Osteoblast (primary cell): ENCODE measurements around the gene CLN5. TPM values are rescaled to one million over a fixed set of nuclear protein-coding genes. Genes with fewer than 3 reads are reported as not detected.

Experiments used
- DNase-seq: peaks from one replicate; pipeline ENCODE4 v3.0.0; 2011; ENCODE audit warnings: low spot score, mixed read lengths; ENCODE audit not compliant: insufficient read length; ENCODE audit errors: missing footprints
- H2AFZ ChIP-seq: 2 replicates; pipeline ENCODE4 v1.6.0; 2011; ENCODE audit warnings: mild to moderate bottlenecking, low read length
- H3K27ac ChIP-seq: 2 replicates; pipeline ENCODE4 v1.5.1; 2011; ENCODE audit warnings: mild to moderate bottlenecking, low read depth, low read length, moderate library complexity
- H3K27me3 ChIP-seq: 2 replicates; pipeline ENCODE4 v1.6.0; 2012; ENCODE audit warnings: mild to moderate bottlenecking, control low read depth, inconsistent platforms, low read length, moderate library complexity; ENCODE audit not compliant: insufficient read depth
- H3K36me3 ChIP-seq: 2 replicates; pipeline ENCODE4 v1.5.1; 2011; ENCODE audit warnings: mild to moderate bottlenecking, low read length, control low read depth, moderate library complexity; ENCODE audit not compliant: insufficient read depth
- H3K4me1 ChIP-seq: 2 replicates; pipeline ENCODE4 v1.5.1; 2011; ENCODE audit warnings: mild to moderate bottlenecking, low read length, control low read depth, moderate library complexity; ENCODE audit not compliant: insufficient read depth
- H3K4me2 ChIP-seq: 2 replicates; pipeline ENCODE4 v1.6.0; 2011; ENCODE audit warnings: mild to moderate bottlenecking, low read length; ENCODE audit not compliant: insufficient read depth
- H3K4me3 ChIP-seq: fragments of 200-600 bp; sonication (generic); 3 replicates; pipeline ENCODE4 v1.5.1; 2012; ENCODE audit warnings: mild to moderate bottlenecking, low read length, inconsistent platforms; ENCODE audit not compliant: insufficient read depth
- H3K79me2 ChIP-seq: 2 replicates; pipeline ENCODE4 v1.6.0; 2012; ENCODE audit warnings: mild to moderate bottlenecking, low read length, control low read depth, inconsistent platforms; ENCODE audit not compliant: insufficient read depth
- H3K9me3 ChIP-seq: 2 replicates; pipeline ENCODE4 v1.5.1; 2011; ENCODE audit warnings: low read depth, low read length, control low read depth
- H4K20me1 ChIP-seq: 2 replicates; pipeline ENCODE4 v1.6.0; 2012; ENCODE audit warnings: mild to moderate bottlenecking, low read length, control low read depth; ENCODE audit not compliant: insufficient read depth
- total RNA-seq: library from RNA; depleted of rRNA; stranded (reverse); fragments of >200 nt; gene quantifications from 2 replicates; pipeline ENCODE4 v1.2.3, GENCODE V29; 2012
- TF ChIP-seq, protein P1 (sequence below): IDR thresholded peaks from 2 replicates; pipeline ENCODE4 v1.5.1; 2011; ENCODE audit warnings: mild to moderate bottlenecking, low read depth, low read length, moderate library complexity; ENCODE audit errors: extremely low read depth

Gene CLN5
- total RNA-seq, 1 donor = 42.0 TPM

DNA sequence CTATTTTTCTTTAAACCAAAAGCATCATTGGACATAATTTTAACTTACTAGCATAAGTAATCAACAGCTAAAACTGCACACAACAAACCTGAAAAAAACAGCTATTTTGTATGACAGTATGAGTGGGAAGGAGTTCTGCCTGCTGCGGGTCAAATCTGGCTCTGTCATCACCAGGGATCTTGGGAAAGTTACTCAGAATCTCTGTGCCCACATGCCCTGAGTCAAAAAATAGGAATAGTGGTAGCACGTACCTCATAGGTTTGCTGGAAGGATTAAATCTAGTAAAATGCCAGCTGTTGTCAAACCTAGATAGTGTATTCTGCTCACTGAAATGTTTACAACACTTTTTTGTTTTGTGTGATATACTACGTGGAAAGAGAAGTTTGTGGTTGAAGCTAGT lies 1.1 kb downstream of the CLN5 start:
- peak; percentile 72 for DNase-seq
- peak overlapping the region; percentile 94 for H2AFZ ChIP-seq
- TF ChIP-seq, protein P1, sequence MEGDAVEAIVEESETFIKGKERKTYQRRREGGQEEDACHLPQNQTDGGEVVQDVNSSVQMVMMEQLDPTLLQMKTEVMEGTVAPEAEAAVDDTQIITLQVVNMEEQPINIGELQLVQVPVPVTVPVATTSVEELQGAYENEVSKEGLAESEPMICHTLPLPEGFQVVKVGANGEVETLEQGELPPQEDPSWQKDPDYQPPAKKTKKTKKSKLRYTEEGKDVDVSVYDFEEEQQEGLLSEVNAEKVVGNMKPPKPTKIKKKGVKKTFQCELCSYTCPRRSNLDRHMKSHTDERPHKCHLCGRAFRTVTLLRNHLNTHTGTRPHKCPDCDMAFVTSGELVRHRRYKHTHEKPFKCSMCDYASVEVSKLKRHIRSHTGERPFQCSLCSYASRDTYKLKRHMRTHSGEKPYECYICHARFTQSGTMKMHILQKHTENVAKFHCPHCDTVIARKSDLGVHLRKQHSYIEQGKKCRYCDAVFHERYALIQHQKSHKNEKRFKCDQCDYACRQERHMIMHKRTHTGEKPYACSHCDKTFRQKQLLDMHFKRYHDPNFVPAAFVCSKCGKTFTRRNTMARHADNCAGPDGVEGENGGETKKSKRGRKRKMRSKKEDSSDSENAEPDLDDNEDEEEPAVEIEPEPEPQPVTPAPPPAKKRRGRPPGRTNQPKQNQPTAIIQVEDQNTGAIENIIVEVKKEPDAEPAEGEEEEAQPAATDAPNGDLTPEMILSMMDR = no peak
- peaks cover 33% of the 10 kb centered on the region for H3K79me2 ChIP-seq
- peak overlapping the region; percentile 94 for H3K4me2 ChIP-seq
- H4K20me1 ChIP-seq = peaks cover 6% of the 10 kb centered on the region
- peak overlapping the region; percentile 77 for H3K4me3 ChIP-seq
- peaks cover 20% of the 10 kb centered on the region for H3K4me1 ChIP-seq
- H3K27me3 ChIP-seq = no peaks in the 10 kb centered on the region
- H3K36me3 ChIP-seq = peaks cover 13% of the 10 kb centered on the region
- no peaks in the 10 kb centered on the region for H3K9me3 ChIP-seq
- H3K27ac ChIP-seq = peak overlapping the region; percentile 88

DNA sequence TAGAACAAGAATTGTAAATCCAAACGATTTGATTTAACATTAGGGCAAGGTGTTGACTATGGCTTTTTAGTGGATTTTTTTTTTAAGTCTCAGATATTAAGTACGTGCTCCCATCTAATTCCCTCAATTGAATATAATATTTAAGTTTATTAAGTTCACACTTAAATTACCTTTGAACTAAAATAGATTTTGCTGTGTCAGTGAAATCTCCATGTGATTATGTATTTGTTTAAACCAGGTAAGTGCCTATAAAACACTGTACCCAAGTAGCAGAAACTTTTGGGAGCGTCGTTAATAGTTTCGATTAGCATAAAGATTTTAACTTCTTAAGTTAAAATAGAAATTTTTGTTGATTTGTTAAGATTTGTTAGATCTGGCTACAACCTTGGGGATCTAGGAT lies 1.6 kb downstream of the CLN5 start:
- H3K27me3 ChIP-seq = no peaks in the 10 kb centered on the region
- peak overlapping the region; percentile 88 for H3K27ac ChIP-seq
- peak overlapping the region; percentile 94 for H3K4me2 ChIP-seq
- peaks cover 15% of the 10 kb centered on the region for H3K36me3 ChIP-seq
- DNase-seq = no peak
- peaks cover 33% of the 10 kb centered on the region for H3K79me2 ChIP-seq
- TF ChIP-seq, protein P1 = no peak
- H3K9me3 ChIP-seq = no peaks in the 10 kb centered on the region
- H3K4me3 ChIP-seq = no peak overlapping the region
- H4K20me1 ChIP-seq = peaks cover 6% of the 10 kb centered on the region
- peaks cover 20% of the 10 kb centered on the region for H3K4me1 ChIP-seq
- H2AFZ ChIP-seq = no peak overlapping the region

DNA sequence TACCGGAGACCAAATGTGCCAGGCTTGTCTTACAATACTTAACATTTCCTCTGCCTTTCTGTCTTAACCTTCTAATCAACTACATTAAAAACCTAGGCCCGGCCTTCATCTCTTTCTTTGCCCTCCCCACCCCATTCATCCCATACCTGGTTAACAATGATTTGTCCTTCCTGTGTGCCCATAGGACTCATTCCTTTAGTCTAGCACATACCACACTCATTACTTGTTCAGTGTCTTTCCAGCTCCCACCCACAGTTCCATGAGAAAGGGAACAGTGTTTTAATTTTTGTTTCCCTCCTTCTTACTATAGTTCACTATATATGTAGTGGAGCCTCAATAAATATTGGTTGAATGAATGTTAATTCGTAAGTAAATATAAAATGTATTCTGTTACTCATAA lies 2.4 kb downstream of the CLN5 start:
- H3K4me2 ChIP-seq = peak overlapping the region; percentile 29
- peaks cover 20% of the 10 kb centered on the region for H3K4me1 ChIP-seq
- H3K27ac ChIP-seq = no peak overlapping the region
- TF ChIP-seq, protein P1 = no peak
- H2AFZ ChIP-seq = no peak overlapping the region
- peaks cover 6% of the 10 kb centered on the region for H4K20me1 ChIP-seq
- no peaks in the 10 kb centered on the region for H3K9me3 ChIP-seq
- peaks cover 22% of the 10 kb centered on the region for H3K36me3 ChIP-seq
- H3K4me3 ChIP-seq = no peak overlapping the region
- no peak for DNase-seq
- peaks cover 33% of the 10 kb centered on the region for H3K79me2 ChIP-seq
- no peaks in the 10 kb centered on the region for H3K27me3 ChIP-seq

DNA sequence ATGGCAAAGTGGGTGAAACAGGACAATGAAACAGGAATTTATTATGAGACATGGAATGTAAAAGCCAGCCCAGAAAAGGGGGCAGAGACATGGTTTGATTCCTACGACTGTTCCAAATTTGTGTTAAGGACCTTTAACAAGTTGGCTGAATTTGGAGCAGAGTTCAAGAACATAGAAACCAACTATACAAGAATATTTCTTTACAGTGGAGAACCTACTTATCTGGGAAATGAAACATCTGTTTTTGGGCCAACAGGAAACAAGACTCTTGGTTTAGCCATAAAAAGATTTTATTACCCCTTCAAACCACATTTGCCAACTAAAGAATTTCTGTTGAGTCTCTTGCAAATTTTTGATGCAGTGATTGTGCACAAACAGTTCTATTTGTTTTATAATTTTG lies 8.6 kb downstream of the CLN5 start:
- peaks cover 8% of the 10 kb centered on the region for H3K79me2 ChIP-seq
- no peak overlapping the region for H3K4me3 ChIP-seq
- no peak overlapping the region for H3K4me2 ChIP-seq
- no peaks in the 10 kb centered on the region for H3K9me3 ChIP-seq
- no peak overlapping the region for H2AFZ ChIP-seq
- no peak for DNase-seq
- no peaks in the 10 kb centered on the region for H3K4me1 ChIP-seq
- H3K27me3 ChIP-seq = no peaks in the 10 kb centered on the region
- no peak overlapping the region for H3K27ac ChIP-seq
- TF ChIP-seq, protein P1 = no peak
- no peaks in the 10 kb centered on the region for H4K20me1 ChIP-seq
- H3K36me3 ChIP-seq = peaks cover 35% of the 10 kb centered on the region
